ENCODE measurements around the gene SERPINE1. TPM values are rescaled to one million over a fixed set of nuclear protein-coding genes. Genes with fewer than 3 reads are reported as not detected.
"Not testable (repeated sequence)": the region's sequence is repeated elsewhere in the genome, so short reads cannot be mapped to it uniquely, and the experiment has no call there.

SERPINE1 gene
- total and polyA plus RNA-seq, 5 donors from 2014 or later: 0.39 TPM; not detected in 4

- Mint-ChIP-seq H3K9me3 (peaks cover 0 to 2% (median 0%) of the 10 kb centered on the region in 7 donors), H3K36me3 (no peaks in the 10 kb centered on the region), H3K27me3 (peaks cover 19% of the 10 kb centered on the region), H3K4me3 (no peak overlapping the region), H3K27ac (no peak overlapping the region), H3K4me1 (no peaks in the 10 kb centered on the region)
- Histone ChIP-seq H3K36me3 (ENCODE audit: control insufficient read depth, insufficient read depth, low read length) (no peaks in the 10 kb centered on the region), H3K9me3 (ENCODE audit: control insufficient read depth in 2 of 2, low read length in 2 of 2) (no peaks in the 10 kb centered on the region), H3K4me3 (ENCODE audit: low read depth, low read length) (no peak overlapping the region), H3K27ac (ENCODE audit: insufficient read depth, low read length, poor library complexity, severe bottlenecking) (no peak overlapping the region), H3K4me1 (ENCODE audit: control insufficient read depth, insufficient read depth, low read length, poor library complexity, severe bottlenecking) (no peaks in the 10 kb centered on the region), H3K27me3 (ENCODE audit: control insufficient read depth, insufficient read depth, low read length) (no peaks in the 10 kb centered on the region)
- no peak for ATAC-seq (ENCODE audit: low read depth in 2 of 2)
- DNase-seq: no peak
These were observed 14.7 kb upstream of the SERPINE1 start for GRCh38 chr7:101112233-101112632.

GRCh38 chr7:101113140-101113539 is 13.8 kb upstream of the SERPINE1 start:
- not testable (repeated sequence) for H3K4me3 ChIP-seq (ENCODE audit: low read depth, low read length); ATAC-seq (ENCODE audit: low read depth in 2 of 2)

GRCh38 chr7:101113836-101114235 is 13.1 kb upstream of the SERPINE1 start:
- H3K9me3 ChIP-seq (ENCODE audit: control insufficient read depth in 2 of 2, low read length in 2 of 2): no peaks in the 10 kb centered on the region
- no peaks in the 10 kb centered on the region for H3K36me3 Mint-ChIP-seq

More at GRCh38 chr7:101113140-101113539, 13.8 kb upstream of the SERPINE1 start:
- H3K4me1 Mint-ChIP-seq; H3K27ac ChIP-seq (ENCODE audit: insufficient read depth, low read length, poor library complexity, severe bottlenecking); H3K4me1 ChIP-seq (ENCODE audit: control insufficient read depth, insufficient read depth, low read length, poor library complexity, severe bottlenecking); H3K27me3 ChIP-seq (ENCODE audit: control insufficient read depth, insufficient read depth, low read length); H3K9me3 ChIP-seq (ENCODE audit: control insufficient read depth in 2 of 2, low read length in 2 of 2); H3K9me3 Mint-ChIP-seq; H3K4me3 Mint-ChIP-seq; DNase-seq; H3K36me3 ChIP-seq (ENCODE audit: control insufficient read depth, insufficient read depth, low read length); H3K36me3 Mint-ChIP-seq; H3K27ac Mint-ChIP-seq: not testable (repeated sequence)
- H3K27me3 Mint-ChIP-seq: peaks cover 14% of the 10 kb centered on the region

GRCh38 chr7:101114492-101114891 is 12.4 kb upstream of the SERPINE1 start:
- Histone ChIP-seq H3K4me3 (ENCODE audit: low read depth, low read length) (no peak overlapping the region), H3K27ac (ENCODE audit: insufficient read depth, low read length, poor library complexity, severe bottlenecking) (no peak overlapping the region), H3K4me1 (ENCODE audit: control insufficient read depth, insufficient read depth, low read length, poor library complexity, severe bottlenecking) (no peaks in the 10 kb centered on the region), H3K27me3 (ENCODE audit: control insufficient read depth, insufficient read depth, low read length) (no peaks in the 10 kb centered on the region), H3K36me3 (ENCODE audit: control insufficient read depth, insufficient read depth, low read length) (no peaks in the 10 kb centered on the region), H3K9me3 (ENCODE audit: control insufficient read depth in 2 of 2, low read length in 2 of 2) (no peaks in the 10 kb centered on the region)
- no peaks in the 10 kb centered on the region for H3K4me1 Mint-ChIP-seq
- H3K27ac Mint-ChIP-seq: no peak overlapping the region
- peaks cover 12% of the 10 kb centered on the region for H3K27me3 Mint-ChIP-seq
- ATAC-seq (ENCODE audit: low read depth in 2 of 2) (no peak), DNase-seq (no peak)
- no peaks in the 10 kb centered on the region for H3K36me3 Mint-ChIP-seq
- no peak overlapping the region for H3K4me3 Mint-ChIP-seq
- H3K9me3 Mint-ChIP-seq: peaks cover 0 to 2% (median 0%) of the 10 kb centered on the region in 7 donors

More at GRCh38 chr7:101113836-101114235, 13.1 kb upstream of the SERPINE1 start:
- Mint-ChIP-seq H3K9me3 (peaks cover 0 to 2% (median 0%) of the 10 kb centered on the region in 7 donors), H3K27me3 (peaks cover 14% of the 10 kb centered on the region), H3K27ac (no peak overlapping the region), H3K4me3 (no peak overlapping the region), H3K4me1 (no peaks in the 10 kb centered on the region)
- H3K4me3 ChIP-seq (ENCODE audit: low read depth, low read length): no peak overlapping the region
- no peak overlapping the region for H3K27ac ChIP-seq (ENCODE audit: insufficient read depth, low read length, poor library complexity, severe bottlenecking)
- DNase-seq (no peak), ATAC-seq (ENCODE audit: low read depth in 2 of 2) (no peak)
- H3K36me3 ChIP-seq (ENCODE audit: control insufficient read depth, insufficient read depth, low read length): no peaks in the 10 kb centered on the region
- H3K27me3 ChIP-seq (ENCODE audit: control insufficient read depth, insufficient read depth, low read length): no peaks in the 10 kb centered on the region
- H3K4me1 ChIP-seq (ENCODE audit: control insufficient read depth, insufficient read depth, low read length, poor library complexity, severe bottlenecking): no peaks in the 10 kb centered on the region

GRCh38 chr7:101115215-101115614 is 11.7 kb upstream of the SERPINE1 start:
- no peak overlapping the region for H3K4me3 Mint-ChIP-seq
- H3K36me3 Mint-ChIP-seq: no peaks in the 10 kb centered on the region
- DNase-seq (no peak), ATAC-seq (ENCODE audit: low read depth in 2 of 2) (no peak)
- H3K27ac Mint-ChIP-seq: no peak overlapping the region
- no peaks in the 10 kb centered on the region for H3K4me1 Mint-ChIP-seq
- H3K27me3 Mint-ChIP-seq: peaks cover 9% of the 10 kb centered on the region
- Histone ChIP-seq H3K36me3 (ENCODE audit: control insufficient read depth, insufficient read depth, low read length) (no peaks in the 10 kb centered on the region), H3K4me1 (ENCODE audit: control insufficient read depth, insufficient read depth, low read length, poor library complexity, severe bottlenecking) (no peaks in the 10 kb centered on the region), H3K27ac (ENCODE audit: insufficient read depth, low read length, poor library complexity, severe bottlenecking) (no peak overlapping the region), H3K27me3 (ENCODE audit: control insufficient read depth, insufficient read depth, low read length) (no peaks in the 10 kb centered on the region), H3K9me3 (ENCODE audit: control insufficient read depth in 2 of 2, low read length in 2 of 2) (no peaks in the 10 kb centered on the region), H3K4me3 (ENCODE audit: low read depth, low read length) (no peak overlapping the region)
- peaks cover 0 to 5% (median 0%) of the 10 kb centered on the region in 7 donors for H3K9me3 Mint-ChIP-seq

GRCh38 chr7:101116898-101117297 is 10.0 kb upstream of the SERPINE1 start:
- H3K36me3 Mint-ChIP-seq: no peaks in the 10 kb centered on the region
- no peak overlapping the region for H3K27ac ChIP-seq (ENCODE audit: insufficient read depth, low read length, poor library complexity, severe bottlenecking)
- DNase-seq (no peak), ATAC-seq (ENCODE audit: low read depth in 2 of 2) (no peak)
- H3K9me3 ChIP-seq (ENCODE audit: control insufficient read depth in 2 of 2, low read length in 2 of 2): no peaks in the 10 kb centered on the region
- no peak overlapping the region for H3K4me3 ChIP-seq (ENCODE audit: low read depth, low read length)
- no peak overlapping the region for H3K4me3 Mint-ChIP-seq
- peaks cover 19% of the 10 kb centered on the region for H3K27me3 Mint-ChIP-seq
- no peak overlapping the region for H3K27ac Mint-ChIP-seq
- H3K27me3 ChIP-seq (ENCODE audit: control insufficient read depth, insufficient read depth, low read length): no peaks in the 10 kb centered on the region
- H3K36me3 ChIP-seq (ENCODE audit: control insufficient read depth, insufficient read depth, low read length): no peaks in the 10 kb centered on the region
- no peaks in the 10 kb centered on the region for H3K4me1 ChIP-seq (ENCODE audit: control insufficient read depth, insufficient read depth, low read length, poor library complexity, severe bottlenecking)
- peaks cover 0 to 5% (median 0%) of the 10 kb centered on the region in 7 donors for H3K9me3 Mint-ChIP-seq
- H3K4me1 Mint-ChIP-seq: peaks cover 0 to under 1% (median 0%) of the 10 kb centered on the region in 4 donors

GRCh38 chr7:101118856-101119255 is 8.0 kb upstream of the SERPINE1 start:
- Histone ChIP-seq H3K27ac (ENCODE audit: insufficient read depth, low read length, poor library complexity, severe bottlenecking) (no peak overlapping the region), H3K9me3 (ENCODE audit: control insufficient read depth in 2 of 2, low read length in 2 of 2) (no peaks in the 10 kb centered on the region), H3K36me3 (ENCODE audit: control insufficient read depth, insufficient read depth, low read length) (no peaks in the 10 kb centered on the region), H3K4me1 (ENCODE audit: control insufficient read depth, insufficient read depth, low read length, poor library complexity, severe bottlenecking) (no peaks in the 10 kb centered on the region), H3K27me3 (ENCODE audit: control insufficient read depth, insufficient read depth, low read length) (peaks cover 6% of the 10 kb centered on the region), H3K4me3 (ENCODE audit: low read depth, low read length) (no peak overlapping the region)
- Mint-ChIP-seq H3K9me3 (peaks cover 0 to 5% (median 0%) of the 10 kb centered on the region in 7 donors), H3K4me3 (no peak overlapping the region), H3K4me1 (peaks cover 0 to 5% (median 0%) of the 10 kb centered on the region in 4 donors), H3K27me3 (peaks cover 30% of the 10 kb centered on the region), H3K27ac (no peak overlapping the region), H3K36me3 (no peaks in the 10 kb centered on the region)
- ATAC-seq (ENCODE audit: low read depth in 2 of 2): no peak
- no peak for DNase-seq

GRCh38 chr7:101119876-101120275 is 7.0 kb upstream of the SERPINE1 start:
- Histone ChIP-seq H3K36me3 (ENCODE audit: control insufficient read depth, insufficient read depth, low read length) (no peaks in the 10 kb centered on the region), H3K27me3 (ENCODE audit: control insufficient read depth, insufficient read depth, low read length) (peaks cover 10% of the 10 kb centered on the region), H3K27ac (ENCODE audit: insufficient read depth, low read length, poor library complexity, severe bottlenecking) (no peak overlapping the region), H3K9me3 (ENCODE audit: control insufficient read depth in 2 of 2, low read length in 2 of 2) (no peaks in the 10 kb centered on the region), H3K4me1 (ENCODE audit: control insufficient read depth, insufficient read depth, low read length, poor library complexity, severe bottlenecking) (no peaks in the 10 kb centered on the region), H3K4me3 (ENCODE audit: low read depth, low read length) (no peak overlapping the region)
- Mint-ChIP-seq H3K4me3 (no peak overlapping the region), H3K9me3 (peaks cover 0 to 4% (median 0%) of the 10 kb centered on the region in 7 donors), H3K27me3 (peaks cover 36% of the 10 kb centered on the region), H3K4me1 (peaks cover 0 to 5% (median 3%) of the 10 kb centered on the region in 4 donors), H3K27ac (no peak overlapping the region), H3K36me3 (no peaks in the 10 kb centered on the region)
- DNase-seq (no peak), ATAC-seq (ENCODE audit: low read depth in 2 of 2) (no peak)

Data from CD4-positive, CD25-positive, alpha-beta regulatory T cell (primary cell).